Activated CD8-positive, alpha-beta memory T cell treated with anti-CD3 and anti-CD28 coated beads, Interleukin-2, amount 50 U/mL, for 1 hour (primary cell): Measurements from ENCODE around the gene GPR18.

Source experiments
- DNase-seq: peaks from one replicate; pipeline ENCODE4 v3.0.0-alpha.2; 2020; ENCODE audit errors: extremely low read depth

The GPR18 gene

DNA sequence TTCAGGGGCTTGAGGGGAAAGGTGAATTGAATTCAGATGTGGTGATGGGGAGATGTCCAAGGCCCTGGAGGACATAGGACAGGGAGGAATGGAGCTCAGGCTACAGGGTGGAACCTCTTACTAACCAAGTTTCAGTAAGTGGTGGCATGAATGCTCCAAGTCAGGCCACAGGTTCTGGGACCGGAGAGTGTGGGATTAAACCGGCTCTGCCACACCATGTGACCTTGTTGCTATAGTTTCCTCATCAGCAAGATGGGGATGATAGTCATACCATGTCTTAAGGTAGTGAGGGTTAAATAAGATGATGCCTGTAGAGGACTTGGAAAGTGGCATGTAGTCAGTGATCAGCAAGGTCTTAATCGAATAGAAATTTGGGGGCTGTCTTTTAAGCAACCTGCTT lies 32.7 kb upstream of the GPR18 start:
- no peak for DNase-seq

DNA sequence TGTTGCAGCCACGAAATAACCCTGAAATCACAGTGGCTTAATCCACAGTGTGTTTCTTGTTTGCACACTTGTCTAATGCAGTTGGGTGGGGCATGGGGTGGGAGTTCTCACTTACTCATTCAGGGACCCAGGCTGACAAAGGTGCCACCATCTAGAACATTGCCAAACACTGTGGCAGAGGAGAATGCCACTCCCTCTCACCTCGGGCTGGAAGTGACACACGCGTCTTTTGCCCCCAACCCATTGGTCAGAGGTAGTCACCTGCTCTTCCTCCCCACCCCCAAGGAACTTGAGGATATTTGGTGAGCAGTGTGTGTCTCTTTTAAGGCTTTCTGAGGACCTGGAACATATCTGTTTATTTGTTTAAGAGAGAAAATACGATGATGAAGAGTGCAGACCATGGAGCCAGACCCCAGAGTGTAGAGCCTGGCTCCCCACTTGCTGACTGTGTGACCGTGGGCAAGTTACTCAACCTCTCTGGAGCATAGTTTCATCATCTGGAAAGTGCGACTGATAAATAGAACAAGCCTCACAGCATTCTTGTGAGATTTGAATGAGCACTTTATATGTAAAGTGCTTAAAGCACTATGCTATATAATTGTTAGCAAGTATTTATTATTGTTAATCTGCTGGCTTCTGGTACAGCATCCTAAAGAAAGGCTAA lies 31.6 kb upstream of the GPR18 start:
- DNase-seq: peak; percentile 28

DNA sequence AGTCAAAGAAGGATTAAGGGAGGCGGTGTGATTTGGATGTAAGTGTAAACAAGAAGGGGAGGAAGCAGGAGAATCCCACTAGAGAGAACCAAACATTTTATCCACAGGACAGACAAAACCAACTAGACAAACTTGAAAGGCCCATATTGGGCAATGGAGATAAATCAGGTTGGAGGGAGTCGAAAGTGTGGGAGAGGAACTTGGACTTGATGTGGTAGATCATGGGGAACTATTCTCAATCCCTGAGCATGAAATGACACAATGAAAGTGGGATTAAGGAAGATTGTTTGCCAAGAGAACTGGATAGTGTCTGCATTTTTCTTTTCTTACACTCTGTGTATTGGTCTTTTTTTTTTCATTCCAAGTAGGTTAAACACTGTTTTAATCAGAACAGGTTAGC lies 31.1 kb upstream of the GPR18 start:
- no peak for DNase-seq

DNA sequence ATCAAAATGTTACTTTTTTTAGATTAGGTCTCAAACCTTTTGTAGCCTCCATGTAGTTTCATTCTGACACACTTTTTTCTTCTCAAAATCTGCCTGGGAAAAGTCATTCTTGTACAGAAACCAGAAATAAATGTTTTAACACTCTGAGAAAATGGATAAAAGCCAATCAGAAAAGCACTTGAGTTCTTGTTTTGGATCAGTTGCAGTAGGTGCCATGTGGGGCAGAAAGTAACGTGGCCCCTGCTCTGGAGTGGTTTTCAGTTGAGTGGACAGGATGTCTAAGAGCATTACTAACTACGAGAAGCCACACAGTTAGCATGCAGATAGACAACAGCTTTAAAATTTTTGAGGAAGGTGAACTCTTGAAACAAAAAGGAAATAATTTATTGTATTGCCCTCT lies 29.9 kb upstream of the GPR18 start:
- DNase-seq: no peak

DNA sequence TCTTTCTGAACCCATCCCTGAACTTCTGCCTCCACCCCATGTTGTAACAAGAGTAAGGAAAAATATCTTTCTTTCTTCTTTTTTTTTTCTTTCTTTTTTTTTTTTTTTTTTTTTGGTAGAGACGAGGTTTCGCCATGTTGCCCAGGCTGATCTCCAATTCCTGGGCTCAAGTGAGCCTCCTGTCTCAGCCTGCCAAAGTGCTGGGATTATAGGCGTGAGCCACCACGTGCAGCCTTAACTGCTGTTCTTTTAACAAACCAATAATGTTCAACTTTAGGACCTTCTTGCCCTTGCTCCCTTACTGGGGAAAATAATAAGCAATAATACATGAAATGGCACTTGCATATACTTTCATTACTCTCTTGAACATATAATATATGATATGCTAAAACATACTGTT lies 29.4 kb upstream of the GPR18 start:
- DNase-seq: no peak

DNA sequence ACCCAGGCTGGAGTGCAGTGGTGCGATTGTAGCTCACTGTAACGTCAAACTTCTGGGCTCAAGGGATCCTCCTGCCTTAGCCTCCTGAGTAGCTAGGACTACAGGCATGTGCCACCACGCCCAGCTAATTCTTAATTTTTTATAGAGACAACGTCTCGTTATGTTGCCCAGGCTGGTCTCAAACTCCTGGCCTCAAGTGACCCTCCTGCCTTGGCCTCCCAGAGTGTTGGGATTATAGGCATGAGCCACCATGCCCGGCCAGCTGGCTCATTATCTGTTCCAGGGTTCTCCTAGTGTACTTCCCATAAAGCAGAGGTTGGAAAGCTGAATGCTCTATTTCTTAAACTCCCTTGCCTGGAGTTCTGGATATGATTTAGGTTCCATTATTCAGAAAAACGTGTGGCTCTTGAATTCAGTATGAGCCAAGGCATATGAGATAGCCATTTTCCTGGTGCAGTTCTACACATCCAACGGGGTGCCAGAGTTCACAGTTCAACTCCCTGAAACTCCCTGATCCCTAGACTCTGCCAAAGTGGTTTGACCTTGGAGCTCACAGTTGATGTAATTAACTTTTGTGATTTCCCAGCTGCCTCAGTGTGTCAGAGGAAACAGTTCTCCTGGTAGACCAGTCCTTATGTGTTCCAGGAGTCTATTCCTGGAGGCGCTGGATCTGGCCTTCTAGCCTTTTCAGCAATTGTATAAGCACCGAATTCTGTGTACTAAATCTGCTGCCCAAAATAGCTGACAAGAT lies 27.4 kb upstream of the GPR18 start:
- no peak for DNase-seq

DNA sequence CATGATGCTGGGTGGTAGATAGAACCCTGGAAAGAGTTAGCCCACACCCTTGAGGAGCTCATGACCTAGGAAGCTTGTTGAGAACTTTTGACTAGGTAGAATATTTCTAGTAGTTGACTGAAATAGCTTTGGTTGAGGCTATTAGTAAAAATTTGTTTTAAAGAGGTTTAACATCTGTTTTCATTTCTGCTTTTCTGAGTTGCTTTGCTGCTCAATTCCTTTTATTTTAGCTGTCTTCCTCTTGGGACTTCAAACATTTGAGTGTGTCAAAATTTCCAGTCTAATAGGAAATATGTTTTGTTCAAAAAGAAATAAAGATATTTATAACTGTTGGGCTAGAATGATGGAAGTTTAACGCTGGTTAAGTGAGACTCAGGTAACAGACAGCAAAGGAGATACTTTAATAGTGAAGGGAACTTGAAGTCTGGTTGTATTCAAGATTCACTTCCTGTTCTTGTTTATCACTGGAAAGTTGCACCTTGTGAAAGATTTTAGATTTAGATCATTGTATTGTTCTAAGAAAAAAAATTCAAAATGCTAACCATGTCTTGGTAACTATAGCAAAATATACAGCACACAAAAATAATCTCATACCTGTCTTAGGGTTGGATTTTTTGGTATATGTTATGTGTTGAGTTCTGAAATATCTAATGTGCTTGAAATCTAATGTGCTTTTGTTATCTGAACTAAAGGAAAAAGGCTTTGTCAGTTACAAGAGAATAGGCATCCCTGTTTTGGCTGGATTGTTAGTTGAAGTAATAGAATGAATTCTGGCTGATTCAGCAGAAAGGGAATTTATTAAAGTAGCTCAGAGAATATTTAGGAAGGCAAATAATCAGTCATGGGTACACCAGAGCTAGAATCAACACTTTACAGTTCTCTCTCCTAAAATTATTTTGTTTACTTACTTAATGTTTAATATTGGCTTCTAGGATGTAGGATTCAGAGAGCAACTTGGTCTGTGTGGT lies 24.4 kb upstream of the GPR18 start:
- no peak for DNase-seq

DNA sequence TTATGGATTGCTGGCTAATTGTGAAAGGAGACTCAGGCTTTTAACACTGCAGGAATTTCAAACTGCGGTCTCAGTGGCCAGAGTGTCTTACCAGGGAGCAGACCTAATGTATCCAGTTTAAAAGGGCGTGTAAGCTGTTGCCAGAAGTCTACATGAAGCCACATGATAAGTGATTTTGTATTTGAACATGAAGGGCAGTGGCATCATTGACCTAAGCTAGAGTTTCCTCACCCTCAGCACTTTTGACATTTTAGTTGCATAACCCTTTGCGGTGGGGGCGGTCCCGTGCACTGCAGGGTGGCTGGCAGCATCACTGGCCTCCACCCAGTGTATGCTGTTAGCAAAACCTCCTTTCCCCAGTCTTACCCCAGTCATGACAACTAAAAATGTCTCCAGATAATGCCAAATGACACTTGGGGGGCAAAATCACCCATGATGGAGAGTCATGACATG lies 23.7 kb upstream of the GPR18 start:
- DNase-seq: no peak

DNA sequence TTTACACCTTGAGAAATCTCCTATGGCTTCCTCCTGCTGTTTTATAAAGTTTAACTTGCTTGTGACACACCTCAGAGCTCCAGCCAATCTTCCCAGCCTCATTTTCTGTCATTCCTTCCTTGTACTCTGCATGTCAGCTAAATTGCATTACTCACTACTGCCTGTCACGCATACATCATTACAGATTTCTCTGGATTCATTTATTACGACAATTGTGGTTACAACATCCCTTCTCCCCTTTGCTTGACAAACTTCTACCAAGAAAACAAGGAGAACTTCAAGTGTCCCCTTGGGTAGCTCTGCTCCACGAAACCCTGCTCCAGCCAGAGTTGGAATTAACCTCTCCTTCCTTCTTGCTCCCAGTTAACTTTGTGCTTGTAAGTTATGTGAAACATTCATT lies 22.0 kb upstream of the GPR18 start:
- DNase-seq: no peak

DNA sequence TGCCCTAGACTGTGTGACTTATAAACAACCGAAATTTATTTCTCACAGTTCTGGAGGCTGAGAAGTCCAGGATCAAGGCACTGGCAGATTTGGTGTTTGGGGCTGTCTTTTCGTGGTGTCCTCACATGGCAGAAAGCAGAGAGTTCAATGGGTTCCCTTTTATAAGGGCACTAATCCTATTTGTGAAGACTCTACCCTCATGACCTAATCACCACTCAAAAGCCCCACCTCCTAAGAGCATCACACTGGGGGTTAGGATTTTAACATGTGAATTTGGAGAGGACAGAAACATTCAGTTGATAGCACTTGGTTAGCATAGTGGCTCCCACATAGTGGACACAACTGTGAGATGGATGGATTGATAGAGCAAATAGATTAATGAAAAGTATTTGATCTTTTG lies 21.5 kb upstream of the GPR18 start:
- no peak for DNase-seq

DNA sequence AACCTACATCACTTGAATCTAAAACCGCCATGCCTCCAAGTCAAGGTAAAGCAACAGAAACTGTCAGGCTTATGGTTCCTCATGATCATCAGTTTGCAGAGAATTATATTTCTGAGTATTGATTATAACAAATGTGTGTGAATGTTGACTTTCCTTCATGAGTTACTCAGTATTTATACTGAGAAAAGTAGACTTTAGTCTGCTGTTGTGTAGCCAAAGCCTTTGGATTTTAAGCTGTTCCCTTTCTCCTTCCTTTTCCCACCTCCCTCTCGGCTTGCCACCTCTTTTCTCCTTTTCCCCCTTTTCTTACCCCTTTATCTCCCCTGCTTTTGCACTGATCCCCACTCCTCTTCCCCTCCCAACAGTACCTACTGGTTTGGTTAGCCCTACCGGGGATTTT lies 20.7 kb upstream of the GPR18 start:
- DNase-seq: no peak

DNA sequence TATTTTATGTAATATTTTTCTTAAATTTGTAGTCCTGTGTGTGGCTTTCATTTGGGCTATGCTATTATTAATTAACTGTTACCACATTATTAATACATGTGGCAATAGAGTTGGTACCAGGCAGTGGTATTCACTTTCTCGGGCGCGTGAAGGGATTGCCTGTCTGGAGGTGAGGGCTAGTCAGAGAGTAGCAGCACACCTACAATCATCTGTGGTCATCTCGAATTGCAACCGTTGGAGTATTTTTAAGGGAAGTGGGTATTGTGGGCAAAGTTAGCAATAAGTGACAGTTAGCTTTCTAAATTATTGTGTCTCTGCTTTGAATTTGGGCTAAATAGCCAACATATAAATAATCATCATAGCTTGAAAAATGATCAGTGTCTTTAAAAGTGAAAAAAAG lies 20.0 kb upstream of the GPR18 start:
- no peak for DNase-seq

DNA sequence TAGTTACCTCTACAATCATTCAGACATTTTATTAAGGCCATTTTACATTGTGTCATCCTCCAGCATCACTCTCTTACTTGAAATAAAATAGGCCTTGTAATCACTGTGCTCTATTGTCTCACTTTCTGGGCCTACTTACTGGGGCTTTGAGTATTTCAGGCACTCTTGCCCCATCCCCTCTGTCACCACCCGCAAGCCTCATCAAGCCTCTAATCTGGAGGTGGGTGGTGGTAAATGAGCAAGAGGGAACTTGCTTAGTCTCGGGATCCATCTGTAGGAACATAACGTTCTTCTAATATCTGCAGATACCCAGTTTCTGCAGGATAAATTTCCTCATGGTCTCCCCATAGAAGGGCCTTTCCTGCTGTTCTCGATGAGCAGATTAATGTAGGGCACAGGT lies 19.4 kb upstream of the GPR18 start:
- DNase-seq: no peak

DNA sequence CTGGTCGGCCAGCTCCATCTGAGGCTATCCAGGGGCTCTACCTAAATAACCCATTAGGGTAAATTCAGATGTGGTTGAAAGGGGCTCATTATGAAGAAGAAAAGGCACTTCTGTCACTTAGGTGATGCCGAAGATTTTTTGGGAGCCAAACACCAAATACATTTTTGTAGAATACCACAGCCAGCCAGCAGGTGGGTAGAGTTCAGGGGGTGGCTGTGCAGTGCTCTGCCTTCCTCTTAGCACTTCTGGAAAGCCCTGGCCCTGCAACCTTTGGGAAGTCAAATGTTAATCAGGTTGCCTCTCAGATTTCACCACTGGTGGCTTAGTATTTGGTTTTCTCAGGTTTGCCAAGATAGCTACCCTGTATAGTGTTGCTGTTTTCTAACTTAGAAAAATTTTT lies 18.5 kb upstream of the GPR18 start:
- DNase-seq: no peak

DNA sequence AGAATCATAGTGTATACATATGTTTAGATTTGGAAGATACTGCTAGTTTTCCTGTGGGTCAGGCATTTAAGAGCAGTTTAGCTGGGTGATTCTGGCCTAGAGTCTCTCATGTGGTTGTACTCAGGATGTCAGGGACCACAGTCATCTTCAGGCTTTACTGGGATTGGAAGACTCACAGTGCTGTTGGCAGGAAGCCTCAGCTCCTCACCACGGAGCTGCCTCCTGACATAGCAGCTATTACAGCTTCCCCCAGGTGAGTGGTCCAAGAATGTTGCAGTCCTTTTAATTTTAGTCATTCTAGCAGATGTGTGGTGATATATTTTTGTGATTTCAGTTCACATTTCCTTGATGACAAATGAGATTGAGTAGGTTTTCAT lies 16.9 kb upstream of the GPR18 start:
- DNase-seq: no peak

DNA sequence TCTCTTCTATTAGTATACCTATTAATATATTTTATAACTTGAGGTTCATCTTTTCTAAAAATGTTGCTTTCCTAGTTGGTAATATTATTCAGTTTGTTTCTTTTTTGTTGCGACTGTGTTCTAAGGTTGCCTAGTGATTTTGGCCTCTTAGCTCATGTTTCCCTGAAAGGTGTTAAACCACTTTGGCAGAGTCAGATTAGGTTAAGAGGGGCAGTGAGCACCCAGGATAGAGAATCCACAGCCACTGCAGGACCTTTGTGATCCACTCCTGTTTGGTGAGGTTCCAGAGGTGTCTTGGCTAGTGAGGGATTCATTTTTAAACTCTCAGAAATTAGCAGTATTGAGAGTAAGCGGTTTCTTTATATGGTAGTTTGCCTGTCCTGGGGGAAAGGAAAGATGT lies 14.9 kb upstream of the GPR18 start:
- DNase-seq: no peak

DNA sequence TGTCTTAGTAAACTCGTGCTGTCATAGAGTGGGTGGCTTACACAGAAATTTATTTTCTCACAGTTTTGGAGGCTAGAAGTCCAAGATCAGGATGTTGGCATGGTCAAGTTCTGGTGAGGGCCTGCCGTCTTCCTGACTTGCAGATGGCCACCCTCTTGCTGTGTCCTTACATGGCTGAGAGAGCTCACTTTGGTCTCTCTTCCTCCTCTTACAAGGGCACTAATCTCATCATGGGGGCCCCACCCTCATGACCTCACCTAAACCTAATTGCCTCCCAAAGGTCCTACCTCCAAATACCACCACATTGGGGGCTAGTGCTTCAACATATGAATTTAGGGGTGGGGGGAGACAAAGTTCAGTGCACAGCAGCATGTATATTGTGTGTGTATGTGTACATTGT lies 14.3 kb upstream of the GPR18 start:
- no peak for DNase-seq

DNA sequence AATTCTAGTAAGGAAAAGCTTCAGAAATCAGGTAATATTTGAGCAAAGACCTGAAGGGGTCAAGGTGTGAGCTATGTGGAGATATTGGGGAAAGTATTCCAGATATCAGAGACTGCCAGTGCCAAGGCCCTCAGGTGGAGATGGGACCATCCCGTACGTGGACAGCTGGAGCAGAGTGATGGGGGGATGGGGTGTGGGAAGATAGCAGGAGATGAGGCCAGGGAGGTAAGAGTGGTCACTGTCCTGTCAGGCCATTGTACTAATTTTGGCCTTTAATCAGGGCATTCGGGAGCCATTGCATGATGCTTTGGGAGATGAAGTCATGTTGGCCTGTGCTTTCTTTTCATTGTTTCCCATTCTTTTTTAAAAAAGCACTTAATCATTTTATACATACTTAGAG lies 13.1 kb upstream of the GPR18 start:
- no peak for DNase-seq

DNA sequence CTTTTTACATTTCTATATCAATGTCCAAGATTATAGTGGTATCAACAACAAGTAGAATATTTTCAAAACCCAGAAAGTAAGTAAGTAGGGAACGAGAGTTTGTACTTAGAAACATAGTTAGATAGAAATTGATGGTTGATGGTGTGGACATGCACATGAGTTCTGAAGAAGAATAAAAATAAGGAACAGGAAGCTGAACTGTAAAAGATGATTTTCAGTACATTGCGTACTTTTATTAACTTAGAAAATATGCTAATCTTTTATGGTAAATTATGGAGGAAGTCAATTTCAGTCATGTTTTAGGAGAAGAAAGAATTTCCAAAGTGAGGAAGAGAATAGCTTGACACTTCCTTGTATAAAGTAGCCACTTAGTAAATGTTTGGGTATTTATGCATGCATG lies 12.3 kb upstream of the GPR18 start:
- no peak for DNase-seq

DNA sequence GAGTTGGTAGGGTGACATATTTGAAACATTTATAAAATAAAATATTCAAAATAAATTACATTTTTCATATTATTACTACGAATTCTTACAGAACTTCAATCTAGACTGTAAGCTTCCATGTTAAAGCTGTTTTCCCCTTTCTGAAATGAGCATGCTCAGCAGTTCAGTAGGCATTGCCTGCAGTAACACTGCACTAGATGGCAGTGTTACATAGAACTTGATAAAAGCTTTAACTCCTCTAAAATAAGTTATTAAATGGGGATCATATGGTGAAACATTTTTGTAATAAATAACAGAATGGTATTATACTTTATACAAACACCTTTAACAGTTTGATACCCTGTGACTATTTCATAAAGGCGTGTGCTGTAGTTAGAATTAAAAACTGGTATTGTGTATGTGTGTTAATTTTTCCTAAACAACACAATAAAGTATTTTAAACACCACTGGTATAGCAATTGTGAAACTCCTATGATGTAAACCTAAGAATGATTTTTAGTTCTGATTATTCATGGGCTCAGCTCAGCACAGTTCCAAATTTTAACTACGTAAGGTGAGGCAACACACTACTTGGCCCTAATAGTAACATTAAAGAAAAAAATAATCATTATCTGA lies 11.6 kb upstream of the GPR18 start:
- no peak for DNase-seq

DNA sequence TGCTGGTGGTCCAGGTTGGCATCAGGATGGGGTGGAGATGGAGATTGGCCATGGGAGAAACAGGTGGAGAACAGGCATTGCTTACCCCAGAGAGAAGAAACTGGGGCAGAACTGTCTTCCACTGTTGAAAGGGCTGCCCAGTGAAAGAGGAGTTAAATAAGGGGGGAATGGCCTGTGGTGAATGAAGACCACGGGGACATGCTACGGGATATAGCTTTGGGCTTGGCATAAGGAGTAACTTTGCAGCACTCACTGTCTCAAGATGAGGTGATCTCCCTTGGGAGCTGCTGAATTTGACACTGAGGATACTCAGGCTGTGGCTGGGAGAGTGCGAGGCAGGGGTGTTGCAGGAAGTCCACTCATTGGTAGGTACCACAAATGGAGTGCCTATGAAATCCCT lies 10.6 kb upstream of the GPR18 start:
- DNase-seq: no peak

DNA sequence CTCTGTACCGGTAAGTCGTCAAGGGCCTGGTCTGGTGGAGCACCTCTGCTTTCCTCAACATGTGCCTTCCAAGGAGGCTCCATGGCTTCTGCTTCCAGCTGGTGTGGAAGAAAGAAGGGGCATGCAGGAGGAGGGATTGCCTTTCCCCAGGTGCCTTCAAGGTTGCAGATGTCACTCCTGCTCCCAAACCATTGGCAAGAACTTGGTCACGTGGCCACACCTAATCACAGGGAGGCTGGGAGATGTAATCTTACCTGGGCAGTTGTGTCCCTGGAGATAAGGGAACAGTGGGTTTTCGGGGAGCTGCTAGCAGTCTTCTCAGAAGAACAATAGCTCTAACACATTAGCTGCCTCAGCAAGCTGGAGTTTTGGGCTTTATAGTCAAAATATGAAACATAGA lies 9.7 kb upstream of the GPR18 start:
- DNase-seq: no peak
